ENCODE measurements around the gene PCDH17.

DNA sequence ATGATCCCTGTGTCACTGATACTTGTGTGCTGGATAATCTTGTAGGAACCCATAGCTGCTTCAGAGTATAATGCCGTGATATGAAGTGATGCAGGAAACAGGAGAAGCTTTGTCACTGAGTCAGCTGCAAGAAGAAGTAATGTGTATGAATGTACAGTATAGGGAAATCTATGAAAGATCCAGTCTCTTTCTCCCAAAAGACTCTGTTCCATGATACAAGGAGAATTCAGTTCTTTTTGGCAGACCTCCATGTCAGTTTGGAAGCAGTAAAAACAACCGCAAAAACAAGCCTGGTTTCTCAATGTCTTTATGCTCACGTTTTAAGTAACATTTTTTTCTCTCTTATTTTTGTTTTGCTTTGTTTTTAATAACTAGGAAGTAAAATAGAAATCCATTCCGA is 33.9 kb downstream of the PCDH17 start:
- TF ChIP-seq, protein P1, sequence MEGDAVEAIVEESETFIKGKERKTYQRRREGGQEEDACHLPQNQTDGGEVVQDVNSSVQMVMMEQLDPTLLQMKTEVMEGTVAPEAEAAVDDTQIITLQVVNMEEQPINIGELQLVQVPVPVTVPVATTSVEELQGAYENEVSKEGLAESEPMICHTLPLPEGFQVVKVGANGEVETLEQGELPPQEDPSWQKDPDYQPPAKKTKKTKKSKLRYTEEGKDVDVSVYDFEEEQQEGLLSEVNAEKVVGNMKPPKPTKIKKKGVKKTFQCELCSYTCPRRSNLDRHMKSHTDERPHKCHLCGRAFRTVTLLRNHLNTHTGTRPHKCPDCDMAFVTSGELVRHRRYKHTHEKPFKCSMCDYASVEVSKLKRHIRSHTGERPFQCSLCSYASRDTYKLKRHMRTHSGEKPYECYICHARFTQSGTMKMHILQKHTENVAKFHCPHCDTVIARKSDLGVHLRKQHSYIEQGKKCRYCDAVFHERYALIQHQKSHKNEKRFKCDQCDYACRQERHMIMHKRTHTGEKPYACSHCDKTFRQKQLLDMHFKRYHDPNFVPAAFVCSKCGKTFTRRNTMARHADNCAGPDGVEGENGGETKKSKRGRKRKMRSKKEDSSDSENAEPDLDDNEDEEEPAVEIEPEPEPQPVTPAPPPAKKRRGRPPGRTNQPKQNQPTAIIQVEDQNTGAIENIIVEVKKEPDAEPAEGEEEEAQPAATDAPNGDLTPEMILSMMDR (IDR thresholded peaks at IDR 0.05), result no peak
- TF ChIP-seq POLR2AphosphoS5 (IDR thresholded peaks at IDR 0.05) (no peak), POLR2A (IDR thresholded peaks at IDR 0.05) (no peak), EP300 (IDR thresholded peaks at IDR 0.05) (no peak)
